ENCODE data around the gene YIF1B.

Gene YIF1B

DNA sequence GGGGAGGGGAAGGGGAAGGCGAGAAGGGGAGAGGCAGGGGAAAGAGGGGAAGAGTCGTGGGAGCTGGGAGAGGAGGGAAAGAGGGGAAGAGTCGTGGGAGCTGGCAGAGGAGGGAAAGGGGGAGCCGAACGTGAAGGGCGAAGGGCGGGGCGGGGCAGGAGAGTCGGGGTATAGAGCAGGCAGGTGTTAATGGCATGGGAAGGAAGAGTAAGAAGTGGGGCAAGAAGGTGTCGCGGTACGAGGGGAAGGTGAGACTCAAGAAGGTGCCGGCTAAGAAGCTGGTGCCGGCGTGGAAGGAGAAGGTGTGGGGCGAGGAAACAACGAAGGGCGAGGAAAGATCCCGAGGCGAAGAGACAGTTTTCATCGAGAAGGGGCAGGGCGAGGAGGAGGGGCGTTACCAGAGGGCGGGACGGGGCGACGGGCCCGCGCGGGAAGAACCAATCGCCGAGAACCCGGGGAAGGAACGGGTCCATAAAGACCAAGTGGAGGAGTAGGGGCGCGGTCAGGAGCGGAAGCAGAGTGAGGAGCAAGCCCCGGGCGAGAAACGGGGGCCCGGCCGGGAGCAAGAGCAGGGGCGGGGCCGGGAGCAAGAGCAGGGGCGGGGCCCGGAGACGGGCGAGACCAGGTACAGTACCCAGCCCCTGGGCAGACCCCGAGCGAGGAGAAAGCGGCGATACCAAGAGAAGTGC, 20.3 kb upstream of the YIF1B start:
- DNase-seq (ENCODE audit: low read depth in 2 of 2): peak; percentile 91

DNA sequence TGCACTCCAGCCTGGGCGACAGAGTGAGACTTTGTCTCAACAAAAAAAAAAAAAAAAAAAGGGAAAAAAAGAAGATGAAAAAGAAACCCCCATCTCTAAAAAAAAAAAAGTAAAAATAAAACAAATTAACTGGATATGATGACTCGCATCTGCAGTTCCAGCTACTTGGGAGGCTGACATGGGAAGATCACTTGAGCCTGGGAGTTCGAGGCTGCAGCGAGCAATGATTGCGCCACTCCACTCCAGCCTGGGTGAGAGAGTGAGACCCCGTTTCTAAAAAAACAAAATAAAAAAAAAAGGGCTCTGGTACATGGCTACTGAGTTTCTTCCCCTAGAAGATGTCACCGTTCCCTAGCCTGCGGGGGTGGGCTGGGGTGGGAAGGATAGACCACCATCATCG, 17.5 kb upstream of the YIF1B start:
- DNase-seq (ENCODE audit: low read depth in 2 of 2): no peak

DNA sequence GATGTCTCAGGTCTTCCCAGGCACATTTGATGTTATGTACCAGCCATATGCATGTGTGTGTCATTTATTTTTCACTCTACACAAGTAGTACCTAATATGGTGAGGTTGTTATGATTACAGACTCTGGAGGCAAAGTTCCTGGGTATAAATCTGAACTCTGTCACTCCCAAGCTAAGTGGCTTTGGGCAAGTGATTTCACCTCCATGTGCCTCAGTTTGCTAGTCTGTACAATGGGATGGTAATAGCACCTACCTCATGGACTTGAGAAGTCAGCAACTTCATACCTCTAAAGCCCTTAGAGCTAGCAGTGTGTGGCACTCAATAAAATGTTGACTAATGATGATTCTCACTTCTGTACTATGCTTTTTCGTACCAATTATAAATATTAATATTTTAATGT, 16.0 kb upstream of the YIF1B start:
- DNase-seq (ENCODE audit: low read depth in 2 of 2): no peak

DNA sequence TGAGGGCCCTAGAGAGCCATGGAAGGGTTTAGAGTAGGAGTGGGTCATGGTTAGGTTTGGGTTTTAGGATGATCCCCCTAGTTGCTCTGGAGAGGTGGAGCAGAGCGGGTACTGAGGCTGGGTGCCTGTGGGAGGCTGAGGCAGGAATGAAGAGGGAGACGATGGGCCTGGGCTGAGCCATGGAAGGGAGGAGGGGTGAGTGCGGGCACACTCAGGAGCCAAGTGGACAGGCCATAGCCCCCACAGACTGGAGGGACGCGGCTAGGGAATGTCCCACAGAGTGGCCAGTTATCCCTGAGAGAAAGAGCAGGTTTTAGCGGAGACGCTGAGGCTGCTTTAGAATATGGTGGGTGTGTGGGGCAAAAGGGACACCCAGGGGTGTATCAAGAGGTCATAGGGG, 13.9 kb upstream of the YIF1B start:
- DNase-seq (ENCODE audit: low read depth in 2 of 2): no peak

DNA sequence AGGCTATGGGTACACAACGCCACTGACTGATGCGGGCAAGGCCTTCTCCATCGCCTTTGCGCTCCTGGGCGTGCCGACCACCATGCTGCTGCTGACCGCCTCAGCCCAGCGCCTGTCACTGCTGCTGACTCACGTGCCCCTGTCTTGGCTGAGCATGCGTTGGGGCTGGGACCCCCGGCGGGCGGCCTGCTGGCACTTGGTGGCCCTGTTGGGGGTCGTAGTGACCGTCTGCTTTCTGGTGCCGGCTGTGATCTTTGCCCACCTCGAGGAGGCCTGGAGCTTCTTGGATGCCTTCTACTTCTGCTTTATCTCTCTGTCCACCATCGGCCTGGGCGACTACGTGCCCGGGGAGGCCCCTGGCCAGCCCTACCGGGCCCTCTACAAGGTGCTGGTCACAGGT, 10.8 kb upstream of the YIF1B start:
- DNase-seq (ENCODE audit: low read depth in 2 of 2): no peak

GRCh38 chr19:38324431-38324830, 8.7 kb upstream of the YIF1B start:
- DNase-seq (ENCODE audit: low read depth in 2 of 2): no peak

DNA sequence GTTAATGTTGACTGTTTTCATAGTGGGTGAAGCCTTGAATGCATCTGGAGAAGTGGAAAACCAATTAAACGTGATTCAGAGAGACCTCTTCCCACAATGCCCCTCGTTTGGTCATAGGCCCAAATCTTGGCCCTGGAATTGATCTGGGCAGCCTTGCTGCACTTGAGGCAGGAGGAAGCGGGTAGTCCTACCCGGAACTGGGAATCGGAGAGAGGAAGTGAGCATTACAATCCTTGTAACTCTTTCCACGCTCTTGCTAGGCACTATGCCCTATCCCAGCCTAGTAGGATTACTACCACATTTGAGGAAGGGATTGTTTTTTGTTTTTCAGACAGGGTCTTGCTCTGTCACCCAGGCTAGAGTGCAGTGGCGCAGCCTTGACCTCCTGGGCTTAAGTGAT, 7.5 kb upstream of the YIF1B start:
- no peak for DNase-seq (ENCODE audit: low read depth in 2 of 2)

DNA sequence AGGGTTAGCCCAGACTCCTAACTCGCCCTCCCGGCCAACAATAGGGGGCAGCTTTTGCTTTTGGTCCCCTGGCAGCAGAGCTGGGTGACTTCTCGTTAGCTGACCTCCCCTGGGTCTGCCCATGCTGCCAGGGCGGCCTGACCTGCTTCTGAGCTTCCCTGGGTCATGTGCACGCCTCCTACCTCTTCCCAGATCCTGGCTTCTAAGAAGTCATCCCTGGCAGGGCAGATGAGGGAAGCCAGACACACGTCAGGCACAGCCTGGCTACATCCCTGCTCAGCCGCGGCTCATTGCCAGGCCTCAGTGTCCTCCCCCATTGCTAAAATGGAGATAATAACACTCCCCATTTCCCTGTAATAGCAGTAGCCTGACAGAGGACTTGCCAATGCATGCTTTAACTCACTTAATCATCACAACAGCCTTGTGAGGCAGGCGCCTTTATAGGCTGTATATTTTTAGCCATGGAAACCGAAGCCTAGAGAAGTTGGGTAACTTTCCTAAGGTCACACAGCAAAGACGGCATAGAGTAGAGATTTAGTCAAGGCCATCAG, 6.0 kb upstream of the YIF1B start:
- DNase-seq (ENCODE audit: low read depth in 2 of 2): no peak

- no peak for DNase-seq (ENCODE audit: low read depth in 2 of 2)
Measured at GRCh38 chr19:38320969-38321339, 5.2 kb upstream of the YIF1B start.

- DNase-seq (ENCODE audit: low read depth in 2 of 2): peak; percentile 12 to 62
Measured at GRCh38 chr19:38319421-38320258, 3.9 kb upstream of the YIF1B start, which contains the start of gene KCNK6. Gene KCNK6 (plus strand): TSS chr19:38319845. CDS start chr19:38319951, 106 bp downstream.

GRCh38 chr19:38318660-38319059, 2.9 kb upstream of the YIF1B start:
- DNase-seq (ENCODE audit: low read depth in 2 of 2): no peak

DNA sequence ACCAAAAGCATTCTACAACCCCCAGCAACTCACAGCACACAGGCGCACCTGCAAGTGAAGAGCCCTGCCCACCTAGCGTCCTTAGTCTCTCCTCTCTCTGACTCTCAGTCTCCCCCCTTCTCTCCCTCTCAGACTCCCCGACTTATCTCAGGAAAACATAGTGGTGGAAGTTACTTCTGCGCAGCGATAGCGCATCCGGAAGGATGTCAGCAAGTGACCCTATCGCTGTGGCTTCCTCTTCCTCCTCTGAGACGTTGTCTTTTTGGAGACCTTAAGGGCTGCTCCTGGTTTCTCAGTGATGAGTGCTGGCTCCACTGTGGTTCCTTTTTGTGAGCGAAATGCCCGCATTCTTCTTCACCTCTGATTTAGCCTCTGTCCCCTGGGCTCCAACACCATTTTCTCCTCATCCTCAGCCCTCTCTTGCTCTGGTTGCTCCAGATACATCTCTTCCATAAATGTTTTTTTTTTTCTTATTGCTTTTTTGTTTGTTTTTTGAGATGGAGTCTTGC, 1.4 kb upstream of the YIF1B start:
- no peak for DNase-seq (ENCODE audit: low read depth in 2 of 2)

GRCh38 chr19:38316477-38317067, 825 bp upstream of the YIF1B start:
- no peak for DNase-seq (ENCODE audit: low read depth in 2 of 2)

- DNase-seq (ENCODE audit: low read depth in 2 of 2): no peak
Measured at GRCh38 chr19:38310986-38311385, 4.8 kb downstream of the YIF1B start.

- no peak for DNase-seq (ENCODE audit: low read depth in 2 of 2)
Measured at GRCh38 chr19:38310279-38310670, 5.5 kb downstream of the YIF1B start.

DNA sequence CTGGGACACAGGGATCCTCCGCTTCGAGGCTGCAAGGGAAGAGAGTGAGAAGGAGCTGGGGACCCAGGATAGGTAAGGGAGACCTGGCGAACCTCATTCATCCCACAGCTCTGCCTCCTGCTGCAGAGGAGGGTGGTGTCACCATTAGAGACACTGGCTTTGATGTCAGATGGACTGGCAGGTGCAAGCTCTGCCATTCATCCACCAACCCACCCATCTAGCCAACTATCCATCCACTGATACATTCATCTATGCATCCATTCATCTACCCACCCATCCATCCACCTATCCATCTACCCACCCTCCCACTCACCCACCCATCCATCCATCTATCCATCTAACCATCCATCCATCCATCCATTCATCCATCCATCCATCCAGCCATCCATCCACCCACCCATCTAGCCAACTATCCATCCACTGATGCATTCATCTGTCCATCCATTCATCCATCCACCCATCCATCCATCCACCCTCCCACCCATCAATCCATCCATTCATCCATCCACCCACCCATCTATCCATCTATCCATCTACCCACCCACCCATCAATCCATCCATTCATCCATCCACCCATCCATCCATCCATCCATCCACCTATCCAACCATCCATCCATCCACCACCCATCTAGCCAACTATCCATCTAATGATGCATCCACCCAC, 6.0 kb downstream of the YIF1B start:
- no peak for DNase-seq (ENCODE audit: low read depth in 2 of 2)

DNA sequence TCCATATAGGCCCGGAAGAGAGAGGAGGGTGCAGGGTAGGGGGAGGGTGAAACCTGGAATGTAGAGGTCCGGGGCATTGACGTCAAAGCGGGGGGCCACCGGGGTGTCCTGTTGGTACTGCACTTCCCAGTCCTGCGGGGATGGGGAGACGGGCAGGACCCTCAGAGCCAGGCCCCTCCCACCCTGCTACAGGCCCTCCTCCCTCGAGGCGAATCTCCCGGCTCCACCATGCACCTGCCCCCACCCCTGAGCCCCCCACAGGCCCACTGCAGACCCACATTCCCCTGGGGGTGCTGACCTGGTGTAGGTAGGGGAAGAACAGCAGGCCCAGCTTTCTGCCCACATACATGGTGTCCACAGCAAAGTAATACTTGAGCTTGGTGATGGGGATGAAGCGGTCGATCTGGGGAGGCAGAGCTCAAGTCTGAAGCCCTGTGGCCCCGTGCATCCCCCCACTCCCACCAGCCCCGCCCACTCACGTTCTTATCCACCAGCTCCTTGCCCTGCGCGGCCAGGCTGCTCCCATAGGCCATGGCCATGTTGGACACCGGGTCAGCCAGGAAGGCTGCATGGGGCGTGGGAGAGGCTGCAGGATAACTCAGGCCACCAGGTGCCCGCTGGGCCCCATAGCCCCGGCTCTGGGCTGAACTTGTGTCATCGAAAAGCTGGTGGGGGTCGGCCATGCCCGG, 6.7 kb downstream of the YIF1B start:
- no peak for DNase-seq (ENCODE audit: low read depth in 2 of 2)

DNA sequence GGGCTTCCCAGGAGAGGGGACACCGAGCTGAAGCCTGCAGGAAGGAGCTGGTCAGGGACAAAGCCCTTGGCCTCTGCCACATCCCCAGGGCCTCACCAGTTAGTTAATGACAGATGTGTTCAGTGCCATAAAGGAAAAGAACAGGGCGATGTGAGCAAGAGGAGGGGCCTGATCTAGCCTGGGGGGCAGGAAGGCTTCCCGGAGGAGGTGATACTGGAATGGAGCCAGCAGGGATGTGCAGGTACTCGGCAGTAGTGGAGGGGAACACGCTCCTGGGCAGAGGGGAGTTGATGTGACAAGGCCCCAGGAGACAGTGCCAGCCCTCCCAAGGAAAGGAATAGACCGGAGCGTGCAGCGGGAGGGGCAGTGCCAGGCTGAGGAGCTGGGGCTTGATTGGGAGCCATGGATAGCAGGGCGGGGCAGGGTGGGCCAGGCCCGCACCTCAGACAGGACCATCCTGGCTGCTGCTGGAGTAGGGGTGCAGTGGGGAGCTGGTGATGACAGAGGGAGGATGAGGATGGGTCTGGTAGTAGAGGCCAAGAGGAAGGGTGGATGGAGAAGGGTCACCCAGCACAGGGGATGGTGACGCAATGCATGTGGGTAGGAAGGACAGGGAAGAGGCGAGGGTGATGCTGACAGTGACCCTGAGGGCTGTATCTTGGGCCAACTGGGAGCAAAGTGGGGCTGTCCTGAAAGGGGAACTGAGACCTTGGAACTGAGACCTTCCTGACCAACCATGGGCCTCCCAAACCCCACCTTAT, 7.6 kb downstream of the YIF1B start:
- DNase-seq (ENCODE audit: low read depth in 2 of 2): no peak

DNA sequence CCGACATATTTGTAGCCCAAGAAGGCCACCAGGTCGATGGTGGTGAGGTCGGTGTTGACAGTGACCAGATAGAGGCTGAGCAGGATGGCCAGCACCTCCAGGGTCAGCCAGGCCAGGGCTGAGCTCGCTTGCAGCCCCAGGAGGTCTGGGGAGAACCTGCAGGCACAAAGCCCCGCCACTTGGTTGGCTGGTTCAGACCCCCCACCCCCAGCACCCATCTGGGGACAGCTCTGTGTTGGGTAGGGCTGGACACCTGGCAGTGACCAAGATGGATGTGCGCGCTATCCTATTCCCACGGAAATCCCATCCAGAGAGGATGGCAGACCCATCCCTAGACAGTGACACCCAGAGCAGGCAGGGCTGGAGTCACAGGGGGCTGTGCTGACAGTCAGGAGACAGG, 8.2 kb downstream of the YIF1B start:
- no peak for DNase-seq (ENCODE audit: low read depth in 2 of 2)

GRCh38 chr19:38307076-38307475, 8.7 kb downstream of the YIF1B start:
- no peak for DNase-seq (ENCODE audit: low read depth in 2 of 2)

GRCh38 chr19:38306236-38306635, 9.5 kb downstream of the YIF1B start:
- no peak for DNase-seq (ENCODE audit: low read depth in 2 of 2)
